SU-DHL-6 (cell line): ENCODE data around the gene ITIH5.

Experiments used
- EZH2phosphoT487 ChIP-seq: fragments of 200-600 bp; sonication (generic), shearing (Covaris generic); conservative IDR thresholded peaks from 2 replicates; pipeline ENCODE4 v1.6.1; 2018; ENCODE audit warnings: mild to moderate bottlenecking, antibody characterized with exemption, low read length, moderate library complexity, mixed read lengths
- TF ChIP-seq, protein P1 (sequence below): fragments of 200-600 bp; sonication (generic); IDR thresholded peaks from one replicate; pipeline ENCODE4 v1.5.1; 2017; ENCODE audit warnings: antibody characterized with exemption, mild to moderate bottlenecking, low read length, moderate library complexity; ENCODE audit not compliant: insufficient read depth, poor library complexity, severe bottlenecking

DNA sequence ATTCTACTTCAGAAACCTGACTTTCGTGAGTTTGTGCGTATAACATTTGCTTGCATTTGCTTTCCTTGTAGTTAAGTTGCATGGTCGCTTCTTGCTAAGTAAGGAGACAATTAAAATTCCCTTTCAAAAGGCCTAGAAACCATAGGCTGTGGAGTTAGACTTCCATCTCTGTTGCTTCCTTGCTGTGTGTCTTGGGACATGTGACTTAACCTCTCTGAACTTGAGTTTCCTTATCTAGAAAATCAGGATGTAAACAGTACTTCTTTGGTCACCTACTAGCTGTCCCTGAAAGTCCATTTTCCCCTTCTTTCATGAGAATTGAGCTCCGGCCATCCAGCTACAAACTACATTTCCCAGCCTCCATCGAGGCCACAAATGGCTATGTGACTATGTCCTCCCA, 89.2 kb downstream of the ITIH5 start:
- TF ChIP-seq, protein P1, sequence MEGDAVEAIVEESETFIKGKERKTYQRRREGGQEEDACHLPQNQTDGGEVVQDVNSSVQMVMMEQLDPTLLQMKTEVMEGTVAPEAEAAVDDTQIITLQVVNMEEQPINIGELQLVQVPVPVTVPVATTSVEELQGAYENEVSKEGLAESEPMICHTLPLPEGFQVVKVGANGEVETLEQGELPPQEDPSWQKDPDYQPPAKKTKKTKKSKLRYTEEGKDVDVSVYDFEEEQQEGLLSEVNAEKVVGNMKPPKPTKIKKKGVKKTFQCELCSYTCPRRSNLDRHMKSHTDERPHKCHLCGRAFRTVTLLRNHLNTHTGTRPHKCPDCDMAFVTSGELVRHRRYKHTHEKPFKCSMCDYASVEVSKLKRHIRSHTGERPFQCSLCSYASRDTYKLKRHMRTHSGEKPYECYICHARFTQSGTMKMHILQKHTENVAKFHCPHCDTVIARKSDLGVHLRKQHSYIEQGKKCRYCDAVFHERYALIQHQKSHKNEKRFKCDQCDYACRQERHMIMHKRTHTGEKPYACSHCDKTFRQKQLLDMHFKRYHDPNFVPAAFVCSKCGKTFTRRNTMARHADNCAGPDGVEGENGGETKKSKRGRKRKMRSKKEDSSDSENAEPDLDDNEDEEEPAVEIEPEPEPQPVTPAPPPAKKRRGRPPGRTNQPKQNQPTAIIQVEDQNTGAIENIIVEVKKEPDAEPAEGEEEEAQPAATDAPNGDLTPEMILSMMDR, result no peak
- TF ChIP-seq EZH2phosphoT487, result no peak
